Measurements from ENCODE around the gene CUL5.

Gene CUL5

GRCh38 chr11:108018708-108019107 lies 10.0 kb downstream of the CUL5 start:
- H3K4me3 ChIP-seq (ENCODE audit: low read depth, low read length), result no peak overlapping the region
- H3K4me1 ChIP-seq (ENCODE audit: control insufficient read depth, insufficient read depth, low read length), result no peaks in the 10 kb centered on the region
- no peak overlapping the region for H3K27ac ChIP-seq (ENCODE audit: extremely low read depth, low read depth, low read length)
- H3K36me3 ChIP-seq (ENCODE audit: control insufficient read depth in 2 of 2, insufficient read depth in 1 of 2, low read length in 2 of 2), result no peaks in the 10 kb centered on the region
- ChIA-PET POLR2A (no interaction called here), CTCF (interaction anchor here (0.9 kb wide), 1 partner anchor 8 kb away, joined by 4 read pairs; no protein-coding TSS in a partner anchor)
- no peak for TF ChIP-seq ZSCAN23 (tag by site-specific recombination; IDR thresholded peaks at IDR 0.05)
- TF ChIP-seq GLI4 (tag by site-specific recombination; IDR thresholded peaks at IDR 0.05), result no peak
- no peak for TF ChIP-seq ZNF596 (tag by site-specific recombination; IDR thresholded peaks at IDR 0.05)
- TF ChIP-seq ZNF341 (tag by site-specific recombination; IDR thresholded peaks at IDR 0.05; ENCODE audit: low read depth), result no peak
- TF ChIP-seq ZNF184 (tag by site-specific recombination; IDR thresholded peaks at IDR 0.05), result no peak
- no peak for TF ChIP-seq KLF17 (tag by site-specific recombination; IDR thresholded peaks at IDR 0.05)
- no peak for TF ChIP-seq ZNF133 (tag by site-specific recombination; IDR thresholded peaks at IDR 0.05)
- no peak for TF ChIP-seq REPIN1 (tag by site-specific recombination; IDR thresholded peaks at IDR 0.05; ENCODE audit: low read depth)
- no peak for TF ChIP-seq INSM2 (tag by site-specific recombination; IDR thresholded peaks at IDR 0.05)
- no peak for TF ChIP-seq ZNF548 (tag by site-specific recombination; IDR thresholded peaks at IDR 0.05)
- TF ChIP-seq ZNF658 (tag by site-specific recombination; IDR thresholded peaks at IDR 0.05), result no peak
- no peak for TF ChIP-seq ZNF335 (tag by site-specific recombination; conservative IDR thresholded peaks at IDR 0.05)
- no peak for TF ChIP-seq ZNF610 (tag by site-specific recombination; IDR thresholded peaks at IDR 0.05; ENCODE audit: borderline replicate concordance)
- no peaks in the 10 kb centered on the region for H3K9me3 ChIP-seq (ENCODE audit: control insufficient read depth, insufficient read depth, low read depth, low read length)

DNA sequence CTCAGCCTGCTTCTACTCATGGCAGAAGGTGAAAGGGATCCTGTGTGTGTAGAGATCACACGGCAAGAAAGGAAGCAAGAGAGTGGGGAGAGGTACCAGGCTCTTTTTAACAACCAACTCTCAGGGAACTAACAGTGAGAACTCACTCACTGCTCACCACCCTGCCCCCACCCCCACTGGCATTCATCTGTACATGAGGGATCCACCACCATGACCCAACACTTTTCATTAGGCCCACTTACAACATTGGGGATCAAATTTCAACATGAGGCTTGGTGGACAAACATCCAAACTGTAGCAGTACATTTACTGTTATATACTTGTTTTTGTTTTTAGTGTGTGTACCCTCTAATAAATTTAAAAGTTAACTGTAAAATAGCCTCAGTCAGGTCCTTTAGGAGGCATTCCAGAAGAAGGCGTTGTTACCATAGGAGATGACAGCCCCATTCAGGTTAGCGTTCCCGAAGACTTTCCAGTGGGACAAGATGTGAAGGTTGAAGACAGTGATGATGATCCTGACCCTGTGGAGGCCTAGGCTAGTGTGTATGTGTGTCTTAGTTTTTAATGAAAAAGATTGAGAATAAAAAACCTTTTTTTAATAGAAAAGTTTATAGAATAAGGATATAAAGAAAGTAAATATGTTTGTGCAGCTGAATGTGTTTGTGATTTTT lies 11.3 kb downstream of the CUL5 start:
- ChIA-PET CTCF (interaction anchor here (0.6 kb wide), 2 partner anchors 34 to 39 kb away, joined by 3 read pairs; no protein-coding TSS in a partner anchor), POLR2A (no interaction called here)
- H3K4me3 ChIP-seq (ENCODE audit: low read depth, low read length), result no peak overlapping the region
- H3K4me1 ChIP-seq (ENCODE audit: control insufficient read depth, insufficient read depth, low read length), result no peaks in the 10 kb centered on the region
- no peaks in the 10 kb centered on the region for H3K36me3 ChIP-seq (ENCODE audit: control insufficient read depth in 2 of 2, insufficient read depth in 1 of 2, low read length in 2 of 2)
- H3K9me3 ChIP-seq (ENCODE audit: control insufficient read depth, insufficient read depth, low read depth, low read length), result no peaks in the 10 kb centered on the region
- no peak overlapping the region for H3K27ac ChIP-seq (ENCODE audit: extremely low read depth, low read depth, low read length)
- TF ChIP-seq ZNF202 (tag by site-specific recombination; IDR thresholded peaks at IDR 0.05; ENCODE audit: borderline replicate concordance) (no peak), PRDM1 (tag by site-specific recombination; IDR thresholded peaks at IDR 0.05) (peak; percentile 27; the same call in 1 of the 2 replicates), ZNF629 (tag by site-specific recombination; IDR thresholded peaks at IDR 0.05) (0 out of 2 replicates have a peak, but pooled peaks have one; percentile 22), ZNF747 (tag by site-specific recombination; IDR thresholded peaks at IDR 0.05) (no peak), MZF1 (tag by site-specific recombination; IDR thresholded peaks at IDR 0.05; ENCODE audit: borderline replicate concordance) (peak; percentile 84), ZNF600 (tag by site-specific recombination; IDR thresholded peaks at IDR 0.05) (peak; percentile 35; the same call in 1 of the 2 replicates), ZBTB17 (tag by site-specific recombination; IDR thresholded peaks at IDR 0.05) (0 out of 2 replicates have a peak, but pooled peaks have one; percentile 23), PATZ1 (tag by site-specific recombination; IDR thresholded peaks at IDR 0.05) (0 out of 2 replicates have a peak, but pooled peaks have one; percentile 38)
- TF ChIP-seq, protein P1, sequence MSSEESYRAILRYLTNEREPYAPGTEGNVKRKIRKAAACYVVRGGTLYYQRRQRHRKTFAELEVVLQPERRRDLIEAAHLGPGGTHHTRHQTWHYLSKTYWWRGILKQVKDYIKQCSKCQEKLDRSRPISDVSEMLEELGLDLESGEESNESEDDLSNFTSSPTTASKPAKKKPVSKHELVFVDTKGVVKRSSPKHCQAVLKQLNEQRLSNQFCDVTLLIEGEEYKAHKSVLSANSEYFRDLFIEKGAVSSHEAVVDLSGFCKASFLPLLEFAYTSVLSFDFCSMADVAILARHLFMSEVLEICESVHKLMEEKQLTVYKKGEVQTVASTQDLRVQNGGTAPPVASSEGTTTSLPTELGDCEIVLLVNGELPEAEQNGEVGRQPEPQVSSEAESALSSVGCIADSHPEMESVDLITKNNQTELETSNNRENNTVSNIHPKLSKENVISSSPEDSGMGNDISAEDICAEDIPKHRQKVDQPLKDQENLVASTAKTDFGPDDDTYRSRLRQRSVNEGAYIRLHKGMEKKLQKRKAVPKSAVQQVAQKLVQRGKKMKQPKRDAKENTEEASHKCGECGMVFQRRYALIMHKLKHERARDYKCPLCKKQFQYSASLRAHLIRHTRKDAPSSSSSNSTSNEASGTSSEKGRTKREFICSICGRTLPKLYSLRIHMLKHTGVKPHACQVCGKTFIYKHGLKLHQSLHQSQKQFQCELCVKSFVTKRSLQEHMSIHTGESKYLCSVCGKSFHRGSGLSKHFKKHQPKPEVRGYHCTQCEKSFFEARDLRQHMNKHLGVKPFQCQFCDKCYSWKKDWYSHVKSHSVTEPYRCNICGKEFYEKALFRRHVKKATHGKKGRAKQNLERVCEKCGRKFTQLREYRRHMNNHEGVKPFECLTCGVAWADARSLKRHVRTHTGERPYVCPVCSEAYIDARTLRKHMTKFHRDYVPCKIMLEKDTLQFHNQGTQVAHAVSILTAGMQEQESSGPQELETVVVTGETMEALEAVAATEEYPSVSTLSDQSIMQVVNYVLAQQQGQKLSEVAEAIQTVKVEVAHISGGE (tag by site-specific recombination; conservative IDR thresholded peaks at IDR 0.05; ENCODE audit: low read depth), result no peak
- TF ChIP-seq, protein P2, sequence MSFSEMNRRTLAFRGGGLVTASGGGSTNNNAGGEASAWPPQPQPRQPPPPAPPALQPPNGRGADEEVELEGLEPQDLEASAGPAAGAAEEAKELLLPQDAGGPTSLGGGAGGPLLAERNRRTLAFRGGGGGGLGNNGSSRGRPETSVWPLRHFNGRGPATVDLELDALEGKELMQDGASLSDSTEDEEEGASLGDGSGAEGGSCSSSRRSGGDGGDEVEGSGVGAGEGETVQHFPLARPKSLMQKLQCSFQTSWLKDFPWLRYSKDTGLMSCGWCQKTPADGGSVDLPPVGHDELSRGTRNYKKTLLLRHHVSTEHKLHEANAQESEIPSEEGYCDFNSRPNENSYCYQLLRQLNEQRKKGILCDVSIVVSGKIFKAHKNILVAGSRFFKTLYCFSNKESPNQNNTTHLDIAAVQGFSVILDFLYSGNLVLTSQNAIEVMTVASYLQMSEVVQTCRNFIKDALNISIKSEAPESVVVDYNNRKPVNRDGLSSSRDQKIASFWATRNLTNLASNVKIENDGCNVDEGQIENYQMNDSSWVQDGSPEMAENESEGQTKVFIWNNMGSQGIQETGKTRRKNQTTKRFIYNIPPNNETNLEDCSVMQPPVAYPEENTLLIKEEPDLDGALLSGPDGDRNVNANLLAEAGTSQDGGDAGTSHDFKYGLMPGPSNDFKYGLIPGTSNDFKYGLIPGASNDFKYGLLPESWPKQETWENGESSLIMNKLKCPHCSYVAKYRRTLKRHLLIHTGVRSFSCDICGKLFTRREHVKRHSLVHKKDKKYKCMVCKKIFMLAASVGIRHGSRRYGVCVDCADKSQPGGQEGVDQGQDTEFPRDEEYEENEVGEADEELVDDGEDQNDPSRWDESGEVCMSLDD (tag by site-specific recombination; IDR thresholded peaks at IDR 0.05), result no peak

Measured in HEK293 (cell line).